Measurements from ENCODE around the gene MPZL1.
A peak's percentile ranks its signal among the peaks of the same experiment; 100 is the strongest.

MPZL1 gene

DNA sequence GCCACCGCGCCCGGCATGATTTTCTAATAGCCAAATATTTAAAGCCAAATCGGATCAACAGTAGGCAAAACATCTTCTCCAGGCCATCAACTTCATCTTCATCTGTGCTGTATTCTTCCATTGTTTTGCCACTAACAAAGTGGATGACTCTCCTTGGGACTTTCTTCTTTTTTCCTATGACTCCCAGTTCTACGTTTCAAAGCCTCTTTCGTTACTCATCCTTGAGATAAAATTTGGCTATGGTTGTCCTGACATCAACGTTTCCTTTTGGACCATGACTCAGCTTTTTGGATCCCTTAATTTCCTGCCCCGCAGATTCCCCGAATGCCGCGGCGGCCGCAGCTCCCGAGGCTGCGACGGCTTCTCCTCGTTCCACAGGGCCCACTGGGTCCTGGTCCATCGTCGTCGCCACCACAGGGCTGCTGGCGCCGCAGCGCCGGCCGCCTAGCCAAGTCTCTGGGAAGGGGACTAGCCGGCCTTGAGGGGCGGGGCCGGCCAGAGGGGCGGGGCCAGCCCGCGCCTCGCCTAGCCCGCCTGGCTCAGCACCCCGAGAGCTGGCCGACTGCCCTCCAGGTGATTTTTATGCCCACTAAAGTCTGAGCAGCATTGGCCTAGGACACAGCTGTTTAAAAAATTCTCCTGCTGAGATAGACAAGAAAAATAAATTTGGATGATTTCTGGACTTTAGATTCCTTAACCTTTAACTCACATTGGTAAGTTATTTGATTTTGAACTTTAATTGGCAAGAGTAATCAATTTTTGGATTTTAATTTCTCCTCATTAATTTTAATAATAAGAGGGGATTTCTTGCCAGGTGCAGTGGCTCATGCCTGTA is 98.3 kb downstream of the MPZL1 start:
- TF ChIP-seq TEAD4 (IDR thresholded peaks at IDR 0.05) (no peak), TAF1 (IDR thresholded peaks at IDR 0.05; ENCODE audit: low read depth) (peak; percentile 19; the same call in 1 of the 2 replicates)
- TF ChIP-seq, protein P1, sequence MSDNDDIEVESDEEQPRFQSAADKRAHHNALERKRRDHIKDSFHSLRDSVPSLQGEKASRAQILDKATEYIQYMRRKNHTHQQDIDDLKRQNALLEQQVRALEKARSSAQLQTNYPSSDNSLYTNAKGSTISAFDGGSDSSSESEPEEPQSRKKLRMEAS (IDR thresholded peaks at IDR 0.05) = peak; percentile 68

DNA sequence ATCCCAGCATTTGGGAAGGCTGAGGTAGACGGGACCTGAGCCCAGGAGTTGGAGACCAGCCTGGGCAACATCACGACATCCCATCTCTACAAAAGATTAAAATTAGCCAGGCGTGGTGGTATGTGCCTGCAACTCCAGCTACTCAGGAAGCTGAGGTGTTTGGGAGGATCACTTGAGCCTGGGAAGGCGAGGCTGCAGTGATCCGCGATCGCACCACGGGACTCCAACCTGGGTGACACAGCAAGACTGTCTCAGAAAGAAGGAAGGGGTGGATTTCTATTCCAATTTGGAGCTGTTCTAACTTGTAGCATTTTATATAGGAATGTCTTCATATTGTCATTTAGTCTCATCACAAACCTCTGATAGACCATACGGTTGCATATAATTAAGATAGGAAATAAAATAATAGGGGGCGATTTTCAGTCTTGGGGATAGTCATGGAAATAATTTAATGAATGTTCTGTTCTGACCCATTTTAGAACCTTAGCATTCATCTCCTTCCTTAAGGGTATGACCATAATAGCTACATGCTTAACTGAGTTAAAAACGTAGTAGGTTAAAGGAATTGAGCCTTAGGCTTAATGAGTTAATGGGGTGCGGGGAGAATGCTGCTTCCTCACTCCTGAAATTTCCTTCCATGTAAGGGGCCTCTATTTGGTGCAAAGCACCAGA is 99.0 kb downstream of the MPZL1 start:
- TF ChIP-seq TCF12 (IDR thresholded peaks at IDR 0.05; ENCODE audit: low read depth) (no peak), TEAD4 (IDR thresholded peaks at IDR 0.05) (peak; percentile 48; the same call in 1 of the 2 replicates), CEBPB (IDR thresholded peaks at IDR 0.05) (no peak), YY1 (IDR thresholded peaks at IDR 0.05; ENCODE audit: low read depth) (no peak), EP300 (IDR thresholded peaks at IDR 0.05; ENCODE audit: borderline replicate concordance) (0 out of 2 replicates have a peak, but pooled peaks have one; percentile 31), TAF1 (IDR thresholded peaks at IDR 0.05; ENCODE audit: low read depth) (0 out of 2 replicates have a peak, but pooled peaks have one; percentile 6)
- TF ChIP-seq, protein P2, sequence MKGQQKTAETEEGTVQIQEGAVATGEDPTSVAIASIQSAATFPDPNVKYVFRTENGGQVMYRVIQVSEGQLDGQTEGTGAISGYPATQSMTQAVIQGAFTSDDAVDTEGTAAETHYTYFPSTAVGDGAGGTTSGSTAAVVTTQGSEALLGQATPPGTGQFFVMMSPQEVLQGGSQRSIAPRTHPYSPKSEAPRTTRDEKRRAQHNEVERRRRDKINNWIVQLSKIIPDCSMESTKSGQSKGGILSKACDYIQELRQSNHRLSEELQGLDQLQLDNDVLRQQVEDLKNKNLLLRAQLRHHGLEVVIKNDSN (IDR thresholded peaks at IDR 0.05) = no peak

DNA sequence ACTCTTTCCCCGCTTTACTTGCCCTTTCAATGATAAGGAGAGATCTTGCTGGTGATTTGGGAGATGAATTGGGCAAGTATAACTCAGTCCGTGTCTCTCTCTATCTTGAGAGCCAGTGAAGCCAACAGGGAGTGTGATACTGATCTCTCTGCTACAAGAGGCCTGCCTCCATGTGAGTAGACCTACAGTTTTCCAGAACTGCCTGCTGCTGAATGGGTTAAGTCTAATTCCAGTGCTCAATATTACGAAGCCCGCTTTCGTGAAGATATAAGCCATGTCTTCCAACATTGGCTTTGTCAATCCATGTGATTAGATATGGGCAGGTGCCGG is 99.5 kb downstream of the MPZL1 start:
- TF ChIP-seq CEBPB (IDR thresholded peaks at IDR 0.05) (no peak), TCF12 (IDR thresholded peaks at IDR 0.05; ENCODE audit: low read depth) (no peak), CREB1 (IDR thresholded peaks at IDR 0.05; ENCODE audit: low read depth) (no peak), TAF1 (IDR thresholded peaks at IDR 0.05; ENCODE audit: low read depth) (no peak), RAD21 (IDR thresholded peaks at IDR 0.05; ENCODE audit: low read depth) (no peak), YY1 (IDR thresholded peaks at IDR 0.05; ENCODE audit: low read depth) (no peak), FOXM1 (IDR thresholded peaks at IDR 0.05; ENCODE audit: borderline replicate concordance, low read depth) (no peak), EP300 (IDR thresholded peaks at IDR 0.05; ENCODE audit: borderline replicate concordance) (no peak)
- TF ChIP-seq, protein P2 (IDR thresholded peaks at IDR 0.05) = no peak
- TF ChIP-seq, protein P3, sequence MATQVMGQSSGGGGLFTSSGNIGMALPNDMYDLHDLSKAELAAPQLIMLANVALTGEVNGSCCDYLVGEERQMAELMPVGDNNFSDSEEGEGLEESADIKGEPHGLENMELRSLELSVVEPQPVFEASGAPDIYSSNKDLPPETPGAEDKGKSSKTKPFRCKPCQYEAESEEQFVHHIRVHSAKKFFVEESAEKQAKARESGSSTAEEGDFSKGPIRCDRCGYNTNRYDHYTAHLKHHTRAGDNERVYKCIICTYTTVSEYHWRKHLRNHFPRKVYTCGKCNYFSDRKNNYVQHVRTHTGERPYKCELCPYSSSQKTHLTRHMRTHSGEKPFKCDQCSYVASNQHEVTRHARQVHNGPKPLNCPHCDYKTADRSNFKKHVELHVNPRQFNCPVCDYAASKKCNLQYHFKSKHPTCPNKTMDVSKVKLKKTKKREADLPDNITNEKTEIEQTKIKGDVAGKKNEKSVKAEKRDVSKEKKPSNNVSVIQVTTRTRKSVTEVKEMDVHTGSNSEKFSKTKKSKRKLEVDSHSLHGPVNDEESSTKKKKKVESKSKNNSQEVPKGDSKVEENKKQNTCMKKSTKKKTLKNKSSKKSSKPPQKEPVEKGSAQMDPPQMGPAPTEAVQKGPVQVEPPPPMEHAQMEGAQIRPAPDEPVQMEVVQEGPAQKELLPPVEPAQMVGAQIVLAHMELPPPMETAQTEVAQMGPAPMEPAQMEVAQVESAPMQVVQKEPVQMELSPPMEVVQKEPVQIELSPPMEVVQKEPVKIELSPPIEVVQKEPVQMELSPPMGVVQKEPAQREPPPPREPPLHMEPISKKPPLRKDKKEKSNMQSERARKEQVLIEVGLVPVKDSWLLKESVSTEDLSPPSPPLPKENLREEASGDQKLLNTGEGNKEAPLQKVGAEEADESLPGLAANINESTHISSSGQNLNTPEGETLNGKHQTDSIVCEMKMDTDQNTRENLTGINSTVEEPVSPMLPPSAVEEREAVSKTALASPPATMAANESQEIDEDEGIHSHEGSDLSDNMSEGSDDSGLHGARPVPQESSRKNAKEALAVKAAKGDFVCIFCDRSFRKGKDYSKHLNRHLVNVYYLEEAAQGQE (IDR thresholded peaks at IDR 0.05; ENCODE audit: low read depth) = no peak

DNA sequence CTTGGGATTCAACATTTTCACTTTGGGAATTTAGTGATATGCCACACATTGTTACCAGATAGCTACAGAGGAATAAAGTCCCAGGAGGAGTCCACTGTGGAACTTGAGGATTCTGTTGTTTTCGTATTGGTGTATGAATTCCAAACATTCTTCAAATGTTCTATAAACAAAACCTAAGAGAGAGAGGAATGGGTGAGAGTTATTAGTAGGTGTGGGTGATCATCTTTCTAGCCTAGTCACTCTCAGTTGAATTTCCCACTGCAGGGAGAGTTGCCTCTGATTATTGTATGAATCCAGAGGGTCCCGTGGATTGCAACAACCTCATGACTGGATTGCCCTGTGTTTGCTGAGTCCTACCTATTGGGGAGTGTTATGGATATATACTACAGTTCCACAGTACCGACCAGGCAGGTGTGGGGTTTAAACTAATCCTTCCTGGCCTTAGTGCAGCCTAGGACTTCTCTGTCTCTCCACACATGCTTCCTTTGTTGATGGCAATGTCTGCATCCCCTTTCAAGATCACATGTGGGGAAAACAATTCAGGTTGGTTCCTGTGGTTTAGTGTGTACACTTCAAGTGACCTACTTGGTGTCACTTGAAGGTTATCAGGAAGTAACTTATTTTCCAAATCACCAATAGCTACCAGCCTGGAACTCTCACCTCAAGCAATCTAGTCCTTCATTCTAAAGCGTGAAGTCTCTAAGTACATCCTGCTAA is 100.3 kb downstream of the MPZL1 start:
- TF ChIP-seq ZBTB7A (IDR thresholded peaks at IDR 0.05; ENCODE audit: low read depth) = no peak
- no peak for TF ChIP-seq TCF12 (IDR thresholded peaks at IDR 0.05; ENCODE audit: low read depth)
- peak; percentile 71 for TF ChIP-seq TEAD4 (IDR thresholded peaks at IDR 0.05)

DNA sequence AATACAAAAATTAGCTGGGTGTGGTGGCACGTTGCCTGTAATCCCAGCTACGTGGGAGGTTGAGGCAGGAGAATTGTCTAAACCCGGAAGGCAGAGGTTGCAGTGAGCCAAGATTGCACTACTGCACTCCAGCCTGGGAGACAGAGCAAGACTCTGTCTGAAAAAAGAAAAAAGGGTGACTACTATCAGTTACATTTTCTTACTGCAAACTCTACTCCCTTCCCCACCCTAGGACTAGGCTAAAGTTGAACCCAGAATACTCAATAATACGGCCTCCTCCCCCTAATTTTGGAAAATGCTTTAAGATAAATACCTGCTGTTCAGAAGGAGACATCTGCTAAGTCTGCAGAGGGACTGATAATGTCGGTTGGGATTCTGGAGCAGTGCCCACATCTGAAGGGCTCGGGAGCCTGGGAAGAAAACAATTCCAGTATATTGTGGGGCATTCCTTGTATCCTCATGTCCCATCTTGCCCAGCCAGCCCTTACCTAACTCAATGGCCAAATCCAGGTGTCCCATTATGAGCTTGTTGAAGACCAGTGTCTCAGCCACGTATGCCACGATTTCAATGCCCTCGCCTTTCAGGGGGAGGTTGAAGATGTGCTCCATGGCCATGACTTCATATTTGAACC is 102.5 kb downstream of the MPZL1 start:
- TF ChIP-seq RAD21 (IDR thresholded peaks at IDR 0.05; ENCODE audit: low read depth) = no peak
- no peak for TF ChIP-seq EP300 (IDR thresholded peaks at IDR 0.05; ENCODE audit: borderline replicate concordance)
- TF ChIP-seq, protein P3 (IDR thresholded peaks at IDR 0.05; ENCODE audit: low read depth) = no peak
- no peak for TF ChIP-seq NFIC (IDR thresholded peaks at IDR 0.05)
- TF ChIP-seq, protein P2 (IDR thresholded peaks at IDR 0.05) = no peak
- no peak for TF ChIP-seq TAF1 (IDR thresholded peaks at IDR 0.05; ENCODE audit: low read depth)
- TF ChIP-seq FOXM1 (IDR thresholded peaks at IDR 0.05; ENCODE audit: borderline replicate concordance, low read depth) = no peak
- no peak for TF ChIP-seq TEAD4 (IDR thresholded peaks at IDR 0.05)
